HCT116 (cell line): ENCODE results near the gene TIAM1.

ENCODE experiments used
- JUND ChIP-seq: IDR thresholded peaks from 2 replicates; pipeline ENCODE4 v1.6.1; 2012
- POLR2A ChIP-seq: IDR thresholded peaks from 2 replicates; pipeline ENCODE4 v1.7.0; 2011; ENCODE audit warnings: borderline replicate concordance; ENCODE audit not compliant: insufficient read depth, insufficient read length; ENCODE audit errors: extremely low read depth
- POLR2AphosphoS5 ChIP-seq: IDR thresholded peaks from 2 replicates; pipeline ENCODE4 v1.6.1; 2011; ENCODE audit warnings: mild to moderate bottlenecking, low read depth, low read length, moderate library complexity
- SIN3A ChIP-seq: IDR thresholded peaks from 2 replicates; pipeline ENCODE4 v1.6.1; 2012; ENCODE audit warnings: low read depth
- SRF ChIP-seq: IDR thresholded peaks from 2 replicates; pipeline ENCODE4 v1.6.1; 2012; ENCODE audit warnings: low read depth
- ZNF274 ChIP-seq: fragments of 200-500 bp; sonication (Bioruptor generic); IDR thresholded peaks from 2 replicates; pipeline ENCODE4 v1.6.1; 2014; ENCODE audit warnings: mild to moderate bottlenecking, low read depth, low read length, inconsistent platforms
- TF ChIP-seq, protein P1 (sequence below), 3 experiments: fragments of 200-600 bp in 1 of 3; sonication (generic) in 1 of 3; IDR thresholded peaks in 2 of 3; conservative IDR thresholded peaks in 1 of 3; 2 replicates each; pipeline ENCODE4 v1.5.1; 2012 to 2017; ENCODE audit warnings: low read depth in 2 of 3, low read length in 2 of 3, antibody characterized with exemption in 1 of 3, borderline replicate concordance in 1 of 3, control low read depth in 1 of 3, mild to moderate bottlenecking in 1 of 3, mixed read lengths in 1 of 3, mixed run types in 1 of 3, moderate library complexity in 1 of 3; ENCODE audit not compliant: insufficient read depth in 1 of 3
- TF ChIP-seq, protein P2 (sequence below): IDR thresholded peaks from 2 replicates; pipeline ENCODE4 v1.6.1; 2012
- TF ChIP-seq, protein P3 (sequence below): IDR thresholded peaks from 2 replicates; pipeline ENCODE4 v1.6.1; 2012; ENCODE audit warnings: low read depth

DNA sequence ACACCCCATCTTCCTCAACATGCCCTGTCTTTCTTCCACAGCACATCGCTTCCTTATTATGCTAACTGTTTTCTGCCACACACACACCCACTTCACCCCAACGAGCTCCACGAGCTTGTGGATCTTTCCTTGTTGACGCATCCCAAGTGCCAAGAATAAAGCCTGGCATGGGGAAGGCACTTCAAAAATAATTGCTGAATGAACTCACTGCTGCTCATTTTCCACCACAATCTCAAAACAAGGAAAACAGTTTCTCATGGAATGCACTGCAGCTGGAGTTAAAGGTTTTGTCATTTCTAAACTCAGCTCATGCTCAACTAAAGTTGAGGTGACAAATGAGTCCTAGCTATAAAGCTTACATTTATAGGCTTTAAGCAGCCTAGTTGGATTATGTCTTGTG is 86.0 kb downstream of the TIAM1 start:
- TF ChIP-seq SRF = no peak
- no peak for TF ChIP-seq POLR2AphosphoS5
- TF ChIP-seq, protein P1, sequence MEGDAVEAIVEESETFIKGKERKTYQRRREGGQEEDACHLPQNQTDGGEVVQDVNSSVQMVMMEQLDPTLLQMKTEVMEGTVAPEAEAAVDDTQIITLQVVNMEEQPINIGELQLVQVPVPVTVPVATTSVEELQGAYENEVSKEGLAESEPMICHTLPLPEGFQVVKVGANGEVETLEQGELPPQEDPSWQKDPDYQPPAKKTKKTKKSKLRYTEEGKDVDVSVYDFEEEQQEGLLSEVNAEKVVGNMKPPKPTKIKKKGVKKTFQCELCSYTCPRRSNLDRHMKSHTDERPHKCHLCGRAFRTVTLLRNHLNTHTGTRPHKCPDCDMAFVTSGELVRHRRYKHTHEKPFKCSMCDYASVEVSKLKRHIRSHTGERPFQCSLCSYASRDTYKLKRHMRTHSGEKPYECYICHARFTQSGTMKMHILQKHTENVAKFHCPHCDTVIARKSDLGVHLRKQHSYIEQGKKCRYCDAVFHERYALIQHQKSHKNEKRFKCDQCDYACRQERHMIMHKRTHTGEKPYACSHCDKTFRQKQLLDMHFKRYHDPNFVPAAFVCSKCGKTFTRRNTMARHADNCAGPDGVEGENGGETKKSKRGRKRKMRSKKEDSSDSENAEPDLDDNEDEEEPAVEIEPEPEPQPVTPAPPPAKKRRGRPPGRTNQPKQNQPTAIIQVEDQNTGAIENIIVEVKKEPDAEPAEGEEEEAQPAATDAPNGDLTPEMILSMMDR (IDR thresholded peaks at IDR 0.05 in 2 of 3, conservative IDR thresholded peaks at IDR 0.05 in 1 of 3; ENCODE audit: borderline replicate concordance in 1 of 3, insufficient read depth in 1 of 3, low read depth in 2 of 3, low read length in 2 of 3) = no peak
- no peak for TF ChIP-seq JUND
- TF ChIP-seq, protein P2, sequence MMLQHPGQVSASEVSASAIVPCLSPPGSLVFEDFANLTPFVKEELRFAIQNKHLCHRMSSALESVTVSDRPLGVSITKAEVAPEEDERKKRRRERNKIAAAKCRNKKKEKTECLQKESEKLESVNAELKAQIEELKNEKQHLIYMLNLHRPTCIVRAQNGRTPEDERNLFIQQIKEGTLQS = no peak
- TF ChIP-seq ZNF274 = no peak
- no peak for TF ChIP-seq SIN3A
- TF ChIP-seq, protein P3, sequence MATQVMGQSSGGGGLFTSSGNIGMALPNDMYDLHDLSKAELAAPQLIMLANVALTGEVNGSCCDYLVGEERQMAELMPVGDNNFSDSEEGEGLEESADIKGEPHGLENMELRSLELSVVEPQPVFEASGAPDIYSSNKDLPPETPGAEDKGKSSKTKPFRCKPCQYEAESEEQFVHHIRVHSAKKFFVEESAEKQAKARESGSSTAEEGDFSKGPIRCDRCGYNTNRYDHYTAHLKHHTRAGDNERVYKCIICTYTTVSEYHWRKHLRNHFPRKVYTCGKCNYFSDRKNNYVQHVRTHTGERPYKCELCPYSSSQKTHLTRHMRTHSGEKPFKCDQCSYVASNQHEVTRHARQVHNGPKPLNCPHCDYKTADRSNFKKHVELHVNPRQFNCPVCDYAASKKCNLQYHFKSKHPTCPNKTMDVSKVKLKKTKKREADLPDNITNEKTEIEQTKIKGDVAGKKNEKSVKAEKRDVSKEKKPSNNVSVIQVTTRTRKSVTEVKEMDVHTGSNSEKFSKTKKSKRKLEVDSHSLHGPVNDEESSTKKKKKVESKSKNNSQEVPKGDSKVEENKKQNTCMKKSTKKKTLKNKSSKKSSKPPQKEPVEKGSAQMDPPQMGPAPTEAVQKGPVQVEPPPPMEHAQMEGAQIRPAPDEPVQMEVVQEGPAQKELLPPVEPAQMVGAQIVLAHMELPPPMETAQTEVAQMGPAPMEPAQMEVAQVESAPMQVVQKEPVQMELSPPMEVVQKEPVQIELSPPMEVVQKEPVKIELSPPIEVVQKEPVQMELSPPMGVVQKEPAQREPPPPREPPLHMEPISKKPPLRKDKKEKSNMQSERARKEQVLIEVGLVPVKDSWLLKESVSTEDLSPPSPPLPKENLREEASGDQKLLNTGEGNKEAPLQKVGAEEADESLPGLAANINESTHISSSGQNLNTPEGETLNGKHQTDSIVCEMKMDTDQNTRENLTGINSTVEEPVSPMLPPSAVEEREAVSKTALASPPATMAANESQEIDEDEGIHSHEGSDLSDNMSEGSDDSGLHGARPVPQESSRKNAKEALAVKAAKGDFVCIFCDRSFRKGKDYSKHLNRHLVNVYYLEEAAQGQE = no peak
- no peak for TF ChIP-seq POLR2A
